IPS-11a (cell line): ENCODE results near the gene TARS3.
"Not testable (repeated sequence)": the region's sequence is repeated elsewhere in the genome, so short reads cannot be mapped to it uniquely, and the experiment has no call there.

Source experiments
- H3K4me3 ChIP-seq: one replicate; pipeline ENCODE4 v1.5.1; 2013; ENCODE audit warnings: low read depth, low read length, control low read depth

Gene TARS3

GRCh38 chr15:101723874-101724674, at the start of gene TARS3:
TARS3 (minus strand) TSS chr15:101724473; CDS start chr15:101724387, 86 bp downstream.
- H3K4me3 ChIP-seq, result peak within 1 kb of the TSS; percentile 67

- H3K4me3 ChIP-seq, result no peak overlapping the region
Measured at GRCh38 chr15:101773496-101774100, 49.3 kb upstream of the TARS3 start.

GRCh38 chr15:101772921-101773320, 48.6 kb upstream of the TARS3 start:
- H3K4me3 ChIP-seq, result no peak overlapping the region

- not testable (repeated sequence) for H3K4me3 ChIP-seq
Measured at GRCh38 chr15:101767083-101767640, 42.9 kb upstream of the TARS3 start.

- H3K4me3 ChIP-seq, result no peak overlapping the region
Measured at GRCh38 chr15:101765772-101766456, 41.6 kb upstream of the TARS3 start.

- not testable (repeated sequence) for H3K4me3 ChIP-seq
Measured at GRCh38 chr15:101765340-101765671, 41.0 kb upstream of the TARS3 start.

GRCh38 chr15:101764669-101765339, 40.5 kb upstream of the TARS3 start:
- not testable (repeated sequence) for H3K4me3 ChIP-seq

- not testable (repeated sequence) for H3K4me3 ChIP-seq
Measured at GRCh38 chr15:101746716-101747082, 22.4 kb upstream of the TARS3 start.

- H3K4me3 ChIP-seq, result not testable (repeated sequence)
Measured at GRCh38 chr15:101734837-101735236, 10.6 kb upstream of the TARS3 start.

- no peak overlapping the region for H3K4me3 ChIP-seq
Measured at GRCh38 chr15:101733545-101733944, 9.3 kb upstream of the TARS3 start.

GRCh38 chr15:101732772-101733171, 8.5 kb upstream of the TARS3 start:
- H3K4me3 ChIP-seq, result no peak overlapping the region

- H3K4me3 ChIP-seq, result no peak overlapping the region
Measured at GRCh38 chr15:101731746-101732145, 7.5 kb upstream of the TARS3 start.

- no peak overlapping the region for H3K4me3 ChIP-seq
Measured at GRCh38 chr15:101727186-101727585, 2.9 kb upstream of the TARS3 start.

- no peak overlapping the region for H3K4me3 ChIP-seq
Measured at GRCh38 chr15:101725073-101725472, 800 bp upstream of the TARS3 start.

GRCh38 chr15:101724675-101725005, 367 bp upstream of the TARS3 start:
- no peak overlapping the region for H3K4me3 ChIP-seq

- peak overlapping the region; percentile 67 for H3K4me3 ChIP-seq
Measured at GRCh38 chr15:101723171-101723873, 951 bp downstream of the TARS3 start.

GRCh38 chr15:101718896-101719295, 5.4 kb downstream of the TARS3 start:
- H3K4me3 ChIP-seq, result no peak overlapping the region

GRCh38 chr15:101712078-101712477, 12.2 kb downstream of the TARS3 start:
- H3K4me3 ChIP-seq, result no peak overlapping the region

- no peak overlapping the region for H3K4me3 ChIP-seq
Measured at GRCh38 chr15:101710806-101711205, 13.5 kb downstream of the TARS3 start.

- H3K4me3 ChIP-seq, result no peak overlapping the region
Measured at GRCh38 chr15:101709466-101709865, 14.8 kb downstream of the TARS3 start.

GRCh38 chr15:101707983-101708382, 16.3 kb downstream of the TARS3 start:
- no peak overlapping the region for H3K4me3 ChIP-seq
